HG03095 (cell line): ENCODE data around the gene RAPGEF1.
A peak's percentile ranks its signal among the peaks of the same experiment; 100 is the strongest.
"Not testable (repeated sequence)": the region's sequence is repeated elsewhere in the genome, so short reads cannot be mapped to it uniquely, and the experiment has no call there.

Experiments
- ATAC-seq: cut with Tn5 transposase; IDR thresholded peaks from one replicate; pipeline ENCODE4 v1.9.1; 2021; ENCODE audit warnings: moderate library complexity; ENCODE audit not compliant: unreplicated experiment

RAPGEF1 gene

DNA sequence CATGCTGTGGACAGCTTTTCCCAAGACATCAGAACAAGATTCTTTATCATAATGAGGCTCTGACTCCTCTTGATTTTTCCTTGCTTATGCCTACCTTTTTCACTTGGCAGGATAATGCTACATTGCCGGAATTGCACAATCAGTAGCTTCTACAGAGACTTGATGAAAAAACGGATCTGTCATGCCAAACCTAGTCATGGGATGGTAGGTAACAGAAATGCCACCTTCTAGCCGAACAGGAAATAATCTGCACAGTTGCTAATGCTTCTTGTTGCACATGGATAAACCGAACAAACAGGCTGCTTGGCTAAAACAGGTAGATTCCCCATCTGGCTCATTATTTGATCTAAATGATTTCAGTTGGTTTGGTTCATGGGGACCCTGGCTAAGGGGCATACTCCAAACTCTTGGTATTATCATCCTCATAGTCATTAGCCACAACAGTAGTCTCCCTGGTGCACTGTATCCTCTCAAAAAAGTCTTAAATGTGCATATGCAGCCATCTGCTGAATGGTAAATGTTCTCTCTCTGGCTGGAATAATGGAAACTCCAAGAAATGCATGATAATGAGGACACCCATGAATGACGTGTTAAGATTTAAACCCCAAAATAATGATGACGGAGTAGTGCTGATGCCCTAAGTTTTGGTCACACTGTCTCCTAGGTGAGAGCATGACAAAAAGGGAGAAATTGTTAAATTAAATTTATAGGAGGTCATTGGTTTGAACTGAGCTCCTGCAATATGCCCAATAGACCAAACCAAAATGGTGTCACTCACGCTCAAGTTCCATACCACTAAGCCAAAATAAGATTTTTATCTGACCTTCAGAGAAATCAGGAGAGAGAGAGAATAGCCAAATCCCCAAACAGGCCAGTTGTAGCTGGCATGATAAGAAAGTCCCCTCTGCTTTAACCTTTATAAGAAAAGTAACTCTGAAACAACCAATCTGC lies 47.0 kb downstream of the RAPGEF1 start:
- no peak for ATAC-seq

- ATAC-seq: no peak
These were observed 47.8 kb downstream of the RAPGEF1 start for GRCh38 chr9:131691969-131692611.

DNA sequence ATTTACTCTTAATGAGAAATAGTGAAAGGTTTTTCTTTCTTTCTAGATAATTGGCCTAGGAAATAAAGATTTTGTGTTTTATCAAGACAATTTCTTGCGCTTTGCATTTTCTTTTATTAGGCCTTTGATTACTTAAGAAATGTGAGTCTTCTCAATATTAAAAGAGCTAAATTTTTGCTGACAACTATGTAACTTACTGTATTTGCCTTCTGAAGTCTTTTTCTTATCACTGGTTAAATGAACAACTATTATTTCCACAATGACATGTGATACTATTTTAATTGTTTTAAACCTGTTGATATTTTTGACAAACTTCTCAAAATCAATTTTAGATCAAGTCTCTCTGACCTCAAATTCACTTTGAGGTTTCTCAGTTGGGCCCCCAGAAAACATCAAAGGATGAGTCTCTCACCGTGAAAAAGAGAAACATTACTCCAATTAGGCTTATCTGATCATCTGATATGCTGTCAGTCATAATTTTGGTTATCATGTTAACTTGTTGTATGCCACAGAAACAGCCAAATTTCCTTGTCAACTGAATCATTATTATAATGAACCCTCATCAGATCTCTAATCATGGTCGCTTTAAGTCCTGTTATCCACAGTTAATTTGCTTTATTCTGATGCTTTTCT lies 48.8 kb downstream of the RAPGEF1 start:
- no peak for ATAC-seq

DNA sequence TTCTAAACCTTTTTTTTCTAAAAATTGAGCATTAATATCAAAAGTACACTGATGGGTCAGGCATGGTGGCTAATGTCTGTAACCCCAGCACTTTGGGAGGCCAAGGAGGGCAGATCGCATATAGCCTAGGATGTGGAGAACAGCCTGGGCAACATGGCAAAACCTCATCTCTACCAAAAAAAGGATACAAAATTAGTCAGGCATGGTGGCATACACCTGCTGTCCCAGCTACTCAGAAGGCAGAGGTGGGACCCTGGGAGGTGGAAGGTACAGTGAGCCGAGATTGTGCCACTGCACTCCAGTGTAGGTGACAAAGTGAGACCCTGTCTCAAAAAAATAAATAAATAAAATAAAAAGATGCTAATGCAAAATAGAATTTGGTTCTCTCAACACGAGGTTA lies 49.4 kb downstream of the RAPGEF1 start:
- no peak for ATAC-seq

GRCh38 chr9:131688377-131688776 lies 51.5 kb downstream of the RAPGEF1 start:
- no peak for ATAC-seq

- no peak for ATAC-seq
These were observed 53.8 kb downstream of the RAPGEF1 start for GRCh38 chr9:131685753-131686706.

GRCh38 chr9:131683094-131683493 lies 56.8 kb downstream of the RAPGEF1 start:
- ATAC-seq: not testable (repeated sequence)

DNA sequence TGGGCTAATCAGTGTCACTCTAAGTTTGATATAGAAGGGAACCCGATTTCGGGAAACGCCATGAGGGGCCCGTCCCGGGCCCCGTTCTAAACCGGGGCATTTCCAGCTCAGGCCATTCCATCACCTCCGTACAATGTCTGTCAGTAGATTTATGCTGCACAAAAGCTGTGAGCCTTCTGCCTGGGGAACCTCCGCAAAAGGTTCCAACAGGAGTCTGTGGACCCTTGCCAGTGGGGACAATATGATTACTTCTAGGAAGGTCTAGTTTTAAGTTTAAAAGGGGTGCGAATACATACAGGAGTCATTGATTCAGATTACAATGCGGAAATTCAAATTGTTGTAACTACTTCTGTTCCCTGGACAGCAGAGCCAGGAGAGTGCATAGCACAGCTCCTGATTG lies 57.6 kb downstream of the RAPGEF1 start:
- no peak for ATAC-seq

DNA sequence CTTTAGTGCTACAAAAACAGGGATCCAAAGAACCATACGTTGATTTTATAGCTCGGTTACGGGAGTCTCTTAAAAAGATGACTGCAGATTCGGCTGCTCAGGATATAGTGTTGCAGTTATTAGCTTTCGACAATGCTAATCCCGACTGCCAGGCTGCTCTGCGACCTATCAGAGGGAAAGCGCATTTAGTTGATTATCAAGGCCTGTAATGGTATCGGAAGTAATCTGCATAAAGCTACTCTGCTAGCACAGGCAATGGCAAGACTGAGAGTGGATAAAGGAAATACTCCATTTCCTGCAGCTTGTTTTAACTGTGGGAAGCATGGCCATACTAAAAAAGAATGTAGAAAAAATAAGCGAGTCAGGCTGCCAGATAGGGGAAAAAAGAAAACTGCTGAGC lies 58.0 kb downstream of the RAPGEF1 start:
- not testable (repeated sequence) for ATAC-seq

DNA sequence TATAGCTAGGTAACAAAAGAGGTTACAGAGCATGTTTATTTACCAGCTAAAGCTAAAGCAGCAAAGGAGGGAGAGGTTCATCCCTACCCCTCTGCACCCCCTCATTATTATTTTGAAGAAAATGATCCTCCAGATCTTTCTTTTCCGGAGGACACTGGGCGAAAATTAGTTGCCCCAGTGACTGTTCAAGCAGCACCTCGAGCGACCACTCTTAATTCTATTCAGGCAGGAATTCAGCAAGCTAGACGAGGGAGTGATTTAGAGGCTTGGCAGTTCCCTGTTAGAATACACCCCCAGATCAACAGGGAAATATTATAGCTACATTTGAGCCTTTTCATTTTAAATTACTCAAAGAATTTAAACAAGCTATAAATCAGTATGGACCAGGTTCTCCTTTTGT lies 58.8 kb downstream of the RAPGEF1 start:
- not testable (repeated sequence) for ATAC-seq

DNA sequence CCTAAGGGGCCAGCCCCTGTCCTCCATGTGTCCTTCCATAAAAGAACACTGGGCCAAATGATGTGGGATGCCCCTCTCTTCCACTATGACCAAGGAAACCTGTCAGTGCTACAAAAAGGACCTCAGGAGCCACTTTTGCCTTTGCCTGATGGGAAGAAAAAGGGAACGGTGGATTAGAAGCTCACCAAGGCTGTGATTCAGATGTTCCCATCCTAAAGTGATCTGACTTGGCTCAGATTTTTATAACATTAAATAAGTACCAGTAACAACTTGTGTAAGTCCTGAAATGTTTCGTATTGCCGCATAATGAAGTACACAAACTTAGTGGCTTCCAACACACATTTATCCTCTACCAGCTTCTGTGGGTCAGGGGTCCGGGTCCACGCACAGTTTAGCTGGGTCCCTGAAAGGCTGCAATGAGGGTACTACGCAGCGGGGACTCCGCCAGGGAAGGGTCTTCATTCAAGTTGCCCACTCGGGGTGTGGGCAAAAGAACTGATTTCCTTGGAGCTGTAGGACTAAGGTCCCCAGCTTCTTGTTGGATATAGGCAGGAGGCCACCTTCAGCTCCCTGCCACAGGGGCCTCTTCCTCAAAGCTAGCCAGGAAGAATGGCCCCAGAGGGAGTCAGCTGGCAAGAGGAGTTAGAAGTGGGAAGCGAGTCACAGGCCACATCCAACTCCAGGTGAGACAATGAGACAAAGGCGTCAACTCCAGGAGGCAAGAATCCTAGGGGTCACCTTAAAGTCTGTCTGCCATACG lies 60.4 kb downstream of the RAPGEF1 start:
- ATAC-seq: no peak

DNA sequence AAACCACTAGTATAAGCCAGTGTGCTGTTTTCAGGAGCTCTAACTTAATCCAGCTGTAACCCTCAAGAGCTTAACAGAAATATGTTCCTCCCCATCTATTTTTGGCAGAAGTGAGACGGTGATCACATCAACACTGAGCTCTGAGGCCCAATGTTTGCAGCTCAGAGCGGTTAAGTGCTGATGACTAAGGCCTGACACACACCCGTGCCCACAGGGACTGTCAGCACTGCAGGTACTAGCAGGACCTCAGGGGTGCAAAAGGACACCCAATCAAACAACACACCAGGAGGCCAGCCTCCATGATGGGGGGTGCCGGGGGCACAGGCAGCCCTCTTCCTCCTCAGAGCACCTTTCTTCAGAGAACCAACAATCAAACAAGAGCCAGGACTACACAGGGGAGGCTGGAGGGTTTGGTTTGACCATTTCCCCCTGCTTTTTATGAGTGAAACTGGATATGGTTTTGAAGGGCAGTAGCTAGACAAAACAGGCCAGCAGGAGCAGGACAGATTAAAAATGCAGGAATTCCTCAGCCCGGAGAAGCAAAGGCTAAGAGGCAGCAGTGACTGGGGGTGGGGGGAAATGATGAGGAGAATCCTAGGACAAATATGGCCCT lies 61.3 kb downstream of the RAPGEF1 start:
- ATAC-seq: peak; percentile 68

- ATAC-seq: no peak
These were observed 62.3 kb downstream of the RAPGEF1 start for GRCh38 chr9:131677444-131678180.

DNA sequence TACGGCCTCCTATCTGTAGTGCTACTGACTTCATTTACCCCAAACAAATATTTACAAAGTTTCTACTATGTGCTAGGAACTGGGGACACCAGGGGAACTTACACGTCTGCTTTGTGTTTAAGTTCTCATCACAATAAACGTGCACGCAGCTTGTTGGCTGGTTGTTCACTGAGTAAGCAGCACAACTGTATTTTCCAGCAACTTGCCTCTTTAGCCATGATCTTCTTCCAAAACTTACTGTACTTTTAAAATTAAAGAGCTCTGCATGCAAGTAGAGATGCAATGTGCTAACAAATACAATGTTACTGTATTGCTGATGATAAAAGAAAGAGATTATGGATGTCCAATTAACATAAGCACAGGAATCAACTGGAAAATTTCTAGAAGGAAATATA lies 62.8 kb downstream of the RAPGEF1 start:
- ATAC-seq: no peak

DNA sequence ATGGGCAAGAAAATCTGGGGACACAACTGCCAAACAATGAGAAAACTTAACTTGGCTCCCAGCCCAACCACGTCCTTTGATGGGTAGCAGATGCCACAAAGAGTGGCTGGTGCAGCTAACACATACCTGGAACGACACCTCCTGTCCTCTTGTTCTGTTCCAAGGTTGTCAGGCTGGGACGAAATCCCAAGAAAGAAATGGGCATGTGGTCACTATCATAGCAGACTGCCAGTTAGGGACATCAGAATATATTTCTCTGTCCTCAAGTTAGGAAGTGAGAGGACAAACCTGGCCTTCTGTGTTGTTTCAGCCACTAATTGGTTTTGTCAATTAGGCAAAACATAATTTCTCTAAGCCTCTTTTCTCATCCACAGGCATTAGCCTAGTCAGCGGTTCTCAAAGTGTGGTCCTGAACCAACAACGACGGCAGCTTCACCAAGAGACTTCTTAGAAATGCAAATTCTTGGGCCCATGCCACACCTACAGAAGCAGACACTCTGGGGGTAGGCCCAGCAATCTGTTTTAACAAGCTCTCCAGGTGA lies 63.4 kb downstream of the RAPGEF1 start:
- peak; percentile 33 for ATAC-seq

- ATAC-seq: no peak
These were observed 64.3 kb downstream of the RAPGEF1 start for GRCh38 chr9:131675437-131676022.

DNA sequence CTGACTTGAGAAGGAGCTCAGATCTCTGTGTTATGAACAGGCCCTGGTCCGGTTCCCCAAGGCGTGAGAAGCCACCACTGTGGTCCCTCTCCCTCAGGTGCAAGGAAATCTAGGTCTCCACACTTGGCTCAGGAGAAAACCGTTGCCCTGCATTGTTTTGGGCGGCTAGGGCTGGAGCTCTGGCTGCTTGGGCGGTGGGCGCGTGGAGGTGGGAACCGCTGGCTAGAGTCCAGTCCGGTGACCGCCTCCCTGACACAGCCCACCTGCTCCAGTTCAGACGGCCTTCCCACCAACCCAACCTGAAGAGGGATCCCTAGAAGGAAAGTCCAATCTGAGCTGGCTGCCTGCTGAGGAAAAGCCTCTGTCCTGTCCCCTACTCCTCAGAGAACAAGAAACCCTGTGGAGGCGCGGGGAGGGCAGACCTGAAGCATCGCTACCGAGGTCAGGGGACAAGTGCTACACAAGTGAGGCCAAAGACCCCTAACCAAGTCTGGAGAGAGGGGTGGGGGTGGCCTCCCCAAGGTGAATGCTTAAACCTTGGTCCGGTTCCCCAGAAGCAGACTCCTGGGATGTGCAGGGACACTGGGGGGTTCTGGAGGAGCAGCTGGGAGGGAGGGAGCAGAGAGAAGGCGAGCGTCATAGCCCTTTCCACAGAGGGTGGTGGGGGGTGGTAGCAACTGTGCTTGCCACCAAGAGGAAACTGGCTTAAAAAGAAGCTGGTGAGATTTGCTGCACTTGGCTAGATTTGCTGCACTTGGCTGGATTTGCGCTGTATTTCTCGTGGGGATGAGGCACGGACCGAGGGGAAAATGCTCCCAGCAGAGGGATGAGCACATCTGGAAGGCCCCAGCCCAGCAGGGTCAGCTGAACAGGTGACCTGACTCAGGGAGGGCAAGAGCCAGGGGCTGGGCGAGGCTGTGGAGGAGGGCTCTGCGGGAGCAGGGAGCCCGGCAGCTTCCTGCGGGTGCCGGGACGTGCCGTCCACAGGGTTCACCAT lies 65.2 kb downstream of the RAPGEF1 start:
- ATAC-seq: no peak
